DMS 273 treated with DMSO at 0.1 percent for 48 hours (cell line): Measurements from ENCODE around the gene WDR70.
"Not testable (repeated sequence)": the region's sequence is repeated elsewhere in the genome, so short reads cannot be mapped to it uniquely, and the experiment has no call there.

ENCODE experiments used
- DNase-seq: peaks from one replicate; lab custom pipeline; 2025; lab: John Stamatoyannopoulos, UW

Gene WDR70

GRCh38 chr5:37517686-37518085 is 138.6 kb downstream of the WDR70 start:
- no peak for DNase-seq

- DNase-seq, result not testable (repeated sequence)
Observed at GRCh38 chr5:37518356-37518755, 139.2 kb downstream of the WDR70 start.

GRCh38 chr5:37519304-37519703 is 140.2 kb downstream of the WDR70 start:
- DNase-seq, result no peak

GRCh38 chr5:37519807-37520206 is 140.7 kb downstream of the WDR70 start:
- DNase-seq, result no peak

- DNase-seq, result no peak
Observed at GRCh38 chr5:37520811-37521210, 141.7 kb downstream of the WDR70 start.

- DNase-seq, result no peak
Observed at GRCh38 chr5:37532976-37533740, 154.0 kb downstream of the WDR70 start.

- DNase-seq, result no peak
Observed at GRCh38 chr5:37533851-37534250, 154.7 kb downstream of the WDR70 start.

- no peak for DNase-seq
Observed at GRCh38 chr5:37539459-37539858, 160.3 kb downstream of the WDR70 start.

- no peak for DNase-seq
Observed at GRCh38 chr5:37543216-37543615, 164.1 kb downstream of the WDR70 start.

- no peak for DNase-seq
Observed at GRCh38 chr5:37549411-37549810, 170.3 kb downstream of the WDR70 start.

- no peak for DNase-seq
Observed at GRCh38 chr5:37552161-37552560, 173.0 kb downstream of the WDR70 start.

- no peak for DNase-seq
Observed at GRCh38 chr5:37552770-37553719, 173.9 kb downstream of the WDR70 start.

GRCh38 chr5:37553720-37554404 is 174.7 kb downstream of the WDR70 start:
- DNase-seq, result no peak

- no peak for DNase-seq
Observed at GRCh38 chr5:37554405-37554739, 175.3 kb downstream of the WDR70 start.

- no peak for DNase-seq
Observed at GRCh38 chr5:37554938-37555337, 175.8 kb downstream of the WDR70 start.

GRCh38 chr5:37557734-37558293 is 178.7 kb downstream of the WDR70 start:
- DNase-seq, result no peak

- DNase-seq, result no peak
Observed at GRCh38 chr5:37565062-37565670, 186.0 kb downstream of the WDR70 start.

GRCh38 chr5:37567566-37567965 is 188.4 kb downstream of the WDR70 start:
- DNase-seq, result no peak

GRCh38 chr5:37568018-37568753 is 189.1 kb downstream of the WDR70 start:
- no peak for DNase-seq

GRCh38 chr5:37568893-37569292 is 189.8 kb downstream of the WDR70 start:
- DNase-seq, result no peak

- no peak for DNase-seq
Observed at GRCh38 chr5:37569466-37569865, 190.3 kb downstream of the WDR70 start.
